Fibroblast of the aortic adventitia (primary cell): ENCODE results near the gene TPGS1. TPM values are rescaled to one million over a fixed set of nuclear protein-coding genes. Genes with fewer than 3 reads are reported as not detected.

ENCODE experiments used
- DNase-seq: peaks from one replicate; pipeline ENCODE4 v3.0.0-alpha.2; 2010; ENCODE audit warnings: low read depth
- H3K4me3 ChIP-seq: 2 replicates; pipeline ENCODE4 v1.5.1; 2011; ENCODE audit warnings: low read depth, mild to moderate bottlenecking, control low read depth, low read length, moderate library complexity
- CTCF ChIP-seq: IDR thresholded peaks from 2 replicates; pipeline ENCODE4 v1.5.1; 2011; ENCODE audit warnings: mild to moderate bottlenecking, low read length, control low read depth, inconsistent platforms; ENCODE audit not compliant: insufficient read depth
- total RNA-seq: library from RNA; depleted of rRNA; stranded (reverse); fragments of >200 nt; gene quantifications from 2 replicates; pipeline ENCODE4 v1.2.3, GENCODE V29; 2012; ENCODE audit warnings: low replicate concordance

The TPGS1 gene
- total RNA-seq, 1 donor = 25.2 TPM

- no peak overlapping the region for H3K4me3 ChIP-seq
- no peak for DNase-seq
- no peak for TF ChIP-seq CTCF
Measured at GRCh38 chr19:536881-537404, 29.6 kb downstream of the TPGS1 start.

GRCh38 chr19:538641-539428 is 31.5 kb downstream of the TPGS1 start:
- DNase-seq = no peak
- no peak for TF ChIP-seq CTCF
- H3K4me3 ChIP-seq = no peak overlapping the region

- no peak overlapping the region for H3K4me3 ChIP-seq
- no peak for TF ChIP-seq CTCF
- DNase-seq = no peak
Measured at GRCh38 chr19:539429-540030, 32.2 kb downstream of the TPGS1 start.

- TF ChIP-seq CTCF = no peak
- no peak for DNase-seq
- H3K4me3 ChIP-seq = no peak overlapping the region
Measured at GRCh38 chr19:540867-541637, 33.8 kb downstream of the TPGS1 start.

- DNase-seq = no peak
- no peak for TF ChIP-seq CTCF
- H3K4me3 ChIP-seq = no peak overlapping the region
Measured at GRCh38 chr19:541699-542098, 34.4 kb downstream of the TPGS1 start.

- H3K4me3 ChIP-seq = no peak overlapping the region
- TF ChIP-seq CTCF = no peak
- no peak for DNase-seq
Measured at GRCh38 chr19:542173-542866, 35.0 kb downstream of the TPGS1 start.
